Activated CD8-positive, alpha-beta T cell treated with anti-CD3 and anti-CD28 coated beads for 36 hours (primary cell): ENCODE data around the gene ZNF33A. TPM values are rescaled to one million over a fixed set of nuclear protein-coding genes. Genes with fewer than 3 reads are reported as not detected.
"Not testable (repeated sequence)": the region's sequence is repeated elsewhere in the genome, so short reads cannot be mapped to it uniquely, and the experiment has no call there.

Experiments used
- ATAC-seq: fragments of 200-7000 bp; cut with Tn5 transposase; one replicate; pipeline ENCODE4 v1.10.0; 2021; ENCODE audit warnings: mild to moderate bottlenecking, moderate library complexity
- CTCF ChIA-PET: fragments of 350-600 bp; sonication (Branson Sonifier 250); formaldehyde crosslinking; loops from one replicate; lab custom pipeline; 2021; ENCODE audit warnings: antibody characterized with exemption; lab: Charles Lee
- POLR2A ChIA-PET: fragments of 350-600 bp; sonication (Branson Sonifier 250); formaldehyde crosslinking; loops from one replicate; lab custom pipeline; 2021; ENCODE audit warnings: antibody characterized with exemption; lab: Charles Lee
- DNase-seq: peaks from one replicate; pipeline ENCODE4 v3.0.0-alpha.2; 2020
- H3K27ac Mint-ChIP-seq: one replicate; pipeline ENCODE4 v1.8.0; 2021; ENCODE audit warnings: mild to moderate bottlenecking, mixed read lengths
- H3K27me3 Mint-ChIP-seq: one replicate; pipeline ENCODE4 v1.8.0; 2021; ENCODE audit warnings: mixed read lengths
- H3K36me3 Mint-ChIP-seq: one replicate; pipeline ENCODE4 v1.8.0; 2021; ENCODE audit warnings: low read depth, mixed read lengths
- H3K4me1 Mint-ChIP-seq: one replicate; pipeline ENCODE4 v1.8.0; 2021; ENCODE audit warnings: low read depth, mixed read lengths
- H3K4me3 Mint-ChIP-seq: one replicate; pipeline ENCODE4 v1.8.0; 2021; ENCODE audit warnings: mild to moderate bottlenecking, moderate library complexity, mixed read lengths
- H3K9me3 Mint-ChIP-seq: one replicate; pipeline ENCODE4 v1.8.0; 2021; ENCODE audit warnings: mixed read lengths
- intact Hi-C: fragments of 100-400 bp; cut with micrococcal nuclease; formaldehyde crosslinking; loops from one replicate; pipeline ENCODE4 v1.10.0; 2022
- total RNA-seq, 2 experiments: library from RNA; stranded (reverse); gene quantifications; one replicate each; pipeline ENCODE4 v1.2.3, GENCODE V29; 2021
- TF ChIP-seq, protein P1 (sequence below): fragments of 200-600 bp; IDR thresholded peaks from one replicate; pipeline ENCODE4 v1.8.0; 2022; ENCODE audit warnings: antibody characterized with exemption, mild to moderate bottlenecking

ZNF33A gene
- total RNA-seq, 2 experiments from 2014 or later = 21.2 to 27.1 TPM

DNA sequence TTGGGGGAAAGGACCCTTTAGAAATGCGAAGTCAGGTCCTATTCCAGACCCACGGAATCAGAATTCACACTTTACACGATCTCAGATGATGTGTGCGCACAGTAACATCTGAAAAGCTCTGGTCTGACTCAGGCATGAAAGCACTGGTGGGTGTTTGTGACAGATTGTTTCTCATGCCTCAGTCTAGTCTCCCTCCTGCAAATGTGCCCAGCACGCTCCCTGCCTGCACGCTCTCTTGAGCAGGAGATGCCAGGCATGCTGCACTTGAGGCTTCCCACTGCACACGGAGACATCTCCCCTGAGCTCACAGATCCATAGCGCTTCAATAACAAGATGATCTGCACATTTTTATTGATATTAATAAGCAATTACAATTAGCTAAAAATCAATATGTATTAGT, 60.0 kb downstream of the ZNF33A start:
- Mint-ChIP-seq H3K9me3 (peaks cover 17% of the 10 kb centered on the region), H3K36me3 (no peaks in the 10 kb centered on the region), H3K4me3 (no peak overlapping the region), H3K27ac (no peak overlapping the region), H3K4me1 (peaks cover 2% of the 10 kb centered on the region), H3K27me3 (peaks cover 1% of the 10 kb centered on the region)
- ChIA-PET CTCF (no interaction called here), POLR2A (no interaction called here)
- TF ChIP-seq, protein P1, sequence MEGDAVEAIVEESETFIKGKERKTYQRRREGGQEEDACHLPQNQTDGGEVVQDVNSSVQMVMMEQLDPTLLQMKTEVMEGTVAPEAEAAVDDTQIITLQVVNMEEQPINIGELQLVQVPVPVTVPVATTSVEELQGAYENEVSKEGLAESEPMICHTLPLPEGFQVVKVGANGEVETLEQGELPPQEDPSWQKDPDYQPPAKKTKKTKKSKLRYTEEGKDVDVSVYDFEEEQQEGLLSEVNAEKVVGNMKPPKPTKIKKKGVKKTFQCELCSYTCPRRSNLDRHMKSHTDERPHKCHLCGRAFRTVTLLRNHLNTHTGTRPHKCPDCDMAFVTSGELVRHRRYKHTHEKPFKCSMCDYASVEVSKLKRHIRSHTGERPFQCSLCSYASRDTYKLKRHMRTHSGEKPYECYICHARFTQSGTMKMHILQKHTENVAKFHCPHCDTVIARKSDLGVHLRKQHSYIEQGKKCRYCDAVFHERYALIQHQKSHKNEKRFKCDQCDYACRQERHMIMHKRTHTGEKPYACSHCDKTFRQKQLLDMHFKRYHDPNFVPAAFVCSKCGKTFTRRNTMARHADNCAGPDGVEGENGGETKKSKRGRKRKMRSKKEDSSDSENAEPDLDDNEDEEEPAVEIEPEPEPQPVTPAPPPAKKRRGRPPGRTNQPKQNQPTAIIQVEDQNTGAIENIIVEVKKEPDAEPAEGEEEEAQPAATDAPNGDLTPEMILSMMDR = no peak
- intact Hi-C loops = no loop called here
- DNase-seq = no peak
- no peak for ATAC-seq

DNA sequence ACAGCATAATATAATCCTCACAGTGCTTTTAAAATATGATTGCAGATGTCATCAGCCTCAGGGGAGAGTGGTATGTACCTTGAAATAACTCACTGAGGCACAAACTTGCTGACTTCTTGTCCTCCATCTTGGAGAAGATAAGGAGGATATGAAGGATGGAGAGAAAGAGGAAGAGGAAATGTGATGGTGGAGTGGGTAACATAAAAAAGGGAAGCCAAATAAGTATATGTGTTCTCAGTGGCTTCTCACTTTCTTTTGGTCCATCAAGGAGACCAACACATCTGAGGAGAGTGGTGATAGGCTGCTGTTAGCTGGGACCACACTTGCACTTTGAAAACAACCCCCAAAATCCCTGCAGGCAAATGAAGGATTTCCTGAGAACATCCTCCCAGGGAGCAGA, 62.1 kb downstream of the ZNF33A start:
- Mint-ChIP-seq H3K27me3 (peaks cover 1% of the 10 kb centered on the region), H3K4me1 (peaks cover 2% of the 10 kb centered on the region), H3K9me3 (peaks cover 19% of the 10 kb centered on the region), H3K4me3 (no peak overlapping the region), H3K27ac (no peak overlapping the region), H3K36me3 (no peaks in the 10 kb centered on the region)
- ChIA-PET POLR2A (no interaction called here), CTCF (interaction anchor here (0.7 kb wide), 1 partner anchor 13 kb away, joined by 3 read pairs; no protein-coding TSS in a partner anchor)
- DNase-seq (no peak), ATAC-seq (no peak)
- TF ChIP-seq, protein P1 = no peak
- intact Hi-C loops = no loop called here

DNA sequence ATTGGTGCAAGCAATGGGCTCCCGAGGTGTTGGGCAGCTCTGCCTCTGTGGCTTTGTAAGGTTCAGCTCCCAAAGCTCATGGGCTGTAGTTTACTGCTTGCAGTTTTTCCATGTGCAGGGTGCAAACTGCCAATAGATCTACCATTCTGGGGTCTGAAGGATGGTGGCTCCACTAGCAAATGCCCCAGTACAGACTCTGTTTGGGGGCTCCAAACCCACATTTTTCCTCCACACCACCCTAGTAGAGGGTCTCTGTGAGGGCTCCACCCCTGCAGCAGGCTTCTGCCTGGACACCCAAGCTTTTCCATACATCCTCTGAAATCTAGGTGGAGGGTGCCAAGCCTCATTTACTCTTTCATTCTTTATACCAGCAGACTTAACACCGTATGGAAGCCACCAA, 66.2 kb downstream of the ZNF33A start:
- POLR2A ChIA-PET = no interaction called here
- CTCF ChIA-PET = no interaction called here
- no peak for DNase-seq

DNA sequence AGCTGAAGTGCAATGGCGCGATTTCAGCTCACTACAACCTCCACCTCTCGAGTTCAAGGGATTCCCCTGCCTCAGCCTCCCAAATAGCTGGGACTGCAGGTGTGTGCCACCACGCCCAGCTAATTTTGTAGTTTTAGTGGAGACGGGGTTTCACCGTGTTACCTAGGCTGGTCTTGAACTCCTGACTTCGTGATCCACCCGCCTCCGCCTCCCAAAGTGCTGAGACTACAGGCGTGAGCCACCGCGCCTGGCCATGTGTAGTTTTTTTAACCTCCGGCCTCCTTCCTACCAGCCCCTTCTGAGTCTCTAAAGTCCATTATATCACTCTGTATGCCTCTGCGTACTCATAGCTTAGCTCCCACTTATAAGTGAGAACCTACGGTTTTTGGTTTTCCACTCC, 82.8 kb downstream of the ZNF33A start:
- ChIA-PET POLR2A (interaction anchor here (1.7 kb wide), 1 partner anchor 118 kb away, joined by 6 read pairs; the partner anchor contains the start of gene ZNF25), CTCF (interaction anchor here (1.4 kb wide), 1 partner anchor 116 kb away, joined by 3 read pairs; no protein-coding TSS in a partner anchor)
- intact Hi-C loops, ATAC-seq, H3K9me3 Mint-ChIP-seq, DNase-seq, H3K27me3 Mint-ChIP-seq: not testable (repeated sequence)
- H3K4me1 Mint-ChIP-seq = peaks cover 27% of the 10 kb centered on the region
- peak overlapping the region; percentile 90 for H3K27ac Mint-ChIP-seq
- H3K4me3 Mint-ChIP-seq = peak overlapping the region; percentile 71
- peaks cover 35% of the 10 kb centered on the region for H3K36me3 Mint-ChIP-seq

More for the DNA sequence above, 66.2 kb downstream of the ZNF33A start:
- H3K27me3 Mint-ChIP-seq = peaks cover 6% of the 10 kb centered on the region
- intact Hi-C loops = no loop called here
- no peak overlapping the region for H3K4me3 Mint-ChIP-seq
- H3K9me3 Mint-ChIP-seq = peaks cover 15% of the 10 kb centered on the region
- H3K27ac Mint-ChIP-seq = no peak overlapping the region
- H3K36me3 Mint-ChIP-seq = no peaks in the 10 kb centered on the region
- TF ChIP-seq, protein P1 = no peak
- ATAC-seq = no peak
- no peaks in the 10 kb centered on the region for H3K4me1 Mint-ChIP-seq

DNA sequence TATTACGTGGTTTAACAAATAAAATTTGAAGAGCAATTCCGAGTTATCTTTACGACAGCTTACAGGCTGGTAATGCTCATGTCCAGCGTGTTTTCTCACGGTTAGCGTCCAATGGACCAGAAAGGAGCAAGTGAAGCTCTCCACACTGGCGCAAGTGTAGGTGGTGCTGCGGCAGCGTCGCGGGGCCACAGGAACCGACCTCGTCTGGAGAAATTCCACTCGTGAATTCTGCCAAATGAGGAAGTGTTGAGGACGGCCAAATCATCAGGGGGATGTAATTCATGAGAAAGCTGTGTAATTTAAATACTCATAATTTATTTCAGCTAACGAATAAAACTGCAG, 83.3 kb downstream of the ZNF33A start:
- POLR2A ChIA-PET = interaction anchor here (1.1 to 1.7 kb wide), 2 partner anchors 81 to 118 kb away, joined by 3 to 6 read pairs; partner anchors contain the start of gene ZNF25
- Mint-ChIP-seq H3K4me3 (peak overlapping the region; percentile 71), H3K9me3 (no peaks in the 10 kb centered on the region), H3K27ac (peak overlapping the region; percentile 90), H3K27me3 (no peaks in the 10 kb centered on the region), H3K36me3 (peaks cover 39% of the 10 kb centered on the region), H3K4me1 (peaks cover 27% of the 10 kb centered on the region)
- ATAC-seq (peak; percentile 18), DNase-seq (no peak)
- intact Hi-C loops = loop anchor here (1.0 kb wide), 2 partner anchors 83 to 117 kb away; partner anchors contain the start of genes ZNF25 and ZNF33A
- CTCF ChIA-PET = interaction anchor here (1.4 kb wide), 1 partner anchor 117 kb away, joined by 3 read pairs; no protein-coding TSS in a partner anchor
- TF ChIP-seq, protein P1 = no peak
